GM18861 (cell line): ENCODE results near the gene IL1RL2.

Experiments used
- ATAC-seq: cut with Tn5 transposase; IDR thresholded peaks from one replicate; pipeline ENCODE4 v1.9.1; 2021; ENCODE audit not compliant: unreplicated experiment

The IL1RL2 gene

DNA sequence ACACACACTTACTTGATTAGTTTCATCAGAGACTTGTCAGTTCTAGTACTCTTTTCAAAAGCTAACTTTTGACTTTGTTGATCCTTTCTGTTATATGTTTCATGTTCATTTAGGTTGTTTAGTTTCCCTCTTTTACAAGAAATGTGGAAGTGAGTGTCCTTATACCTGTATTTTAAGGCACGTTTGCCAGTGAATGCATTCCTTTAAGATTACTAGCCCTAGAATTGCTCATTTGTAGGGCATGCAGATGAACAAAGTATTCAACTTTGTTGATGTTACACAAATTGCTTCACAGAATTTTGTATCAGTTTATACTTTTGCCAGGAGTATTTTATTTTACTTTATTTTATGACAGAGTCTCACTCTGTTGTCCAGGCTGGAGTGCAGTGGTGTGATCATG lies 6.3 kb downstream of the IL1RL2 start:
- ATAC-seq = no peak

GRCh38 chr2:102194609-102195268 lies 7.9 kb downstream of the IL1RL2 start:
- no peak for ATAC-seq

GRCh38 chr2:102197389-102198137 lies 10.7 kb downstream of the IL1RL2 start:
- no peak for ATAC-seq

DNA sequence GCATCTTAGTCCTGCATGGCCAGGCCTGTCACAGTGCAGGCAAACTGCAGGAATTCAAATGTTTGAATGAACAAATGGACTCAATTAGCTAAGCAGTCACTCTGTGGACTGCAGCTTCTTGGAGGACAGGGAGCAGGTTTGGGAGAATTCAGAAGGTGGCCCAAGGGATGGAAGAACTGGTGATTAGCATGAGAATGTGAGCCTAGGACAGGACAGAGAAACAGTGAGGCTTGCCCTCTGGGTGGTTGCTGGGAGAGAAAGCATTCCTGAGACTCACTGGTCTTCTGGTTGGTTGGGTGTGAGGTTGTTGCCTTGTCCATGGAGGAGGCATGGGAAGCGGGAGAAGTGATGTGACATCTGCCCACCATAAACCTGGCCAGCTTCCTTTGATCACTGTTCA lies 13.7 kb downstream of the IL1RL2 start:
- no peak for ATAC-seq

GRCh38 chr2:102204638-102205037 lies 17.8 kb downstream of the IL1RL2 start:
- no peak for ATAC-seq

DNA sequence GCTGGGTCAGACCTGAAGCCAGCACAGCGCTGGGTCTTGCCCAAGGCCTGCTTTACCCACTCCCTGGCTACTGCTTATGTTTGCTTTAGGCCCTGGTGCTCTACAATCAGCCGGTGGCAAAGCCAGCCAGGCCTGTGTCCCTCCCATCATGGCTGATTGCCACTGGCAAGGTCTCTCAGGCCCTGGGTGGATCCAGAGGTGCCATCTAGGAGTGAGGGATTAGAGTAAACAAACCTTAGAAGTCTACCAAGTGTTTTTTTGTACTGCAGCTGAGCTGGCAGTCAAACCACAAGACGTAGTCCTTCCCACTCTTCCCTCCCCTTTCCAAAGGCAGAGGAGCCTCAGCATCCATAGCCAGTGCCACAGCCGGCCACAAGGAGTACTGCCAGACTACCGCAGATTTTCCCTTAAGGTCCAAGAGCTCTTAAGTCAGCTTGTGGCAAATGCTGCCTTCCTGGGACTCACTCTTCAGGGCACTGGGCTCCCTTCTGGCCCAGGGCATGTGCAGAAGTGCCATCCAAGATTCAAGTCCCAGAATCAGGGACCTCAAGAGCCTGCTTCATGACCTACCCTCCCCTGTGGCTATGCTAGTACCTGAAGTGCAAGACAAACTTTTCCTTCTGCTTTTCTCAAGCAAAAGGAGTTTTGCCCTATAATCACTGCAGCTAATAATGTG lies 20.0 kb downstream of the IL1RL2 start:
- no peak for ATAC-seq

- ATAC-seq = no peak
These were observed 22.0 kb downstream of the IL1RL2 start for GRCh38 chr2:102208774-102209173.

- ATAC-seq = no peak
These were observed 22.7 kb downstream of the IL1RL2 start for GRCh38 chr2:102209474-102209873.

DNA sequence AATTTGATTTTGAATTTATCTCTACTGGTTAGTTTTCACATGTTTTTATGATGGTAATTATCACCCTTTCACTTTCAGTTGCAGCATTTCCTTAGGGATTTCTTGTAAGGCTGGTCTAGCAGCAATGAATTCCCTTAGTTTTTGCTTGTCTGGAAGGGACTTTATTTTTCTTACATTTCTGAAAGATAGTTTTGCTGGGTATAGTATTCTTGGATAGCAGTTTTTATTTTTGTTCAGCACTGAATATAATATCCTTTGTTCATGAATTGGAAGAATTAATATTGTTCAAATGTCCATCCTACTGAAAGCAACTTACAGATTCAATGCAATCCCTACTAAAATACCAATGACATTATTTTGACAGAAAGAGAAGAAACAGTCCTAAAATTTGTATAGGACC lies 30.2 kb downstream of the IL1RL2 start:
- no peak for ATAC-seq

DNA sequence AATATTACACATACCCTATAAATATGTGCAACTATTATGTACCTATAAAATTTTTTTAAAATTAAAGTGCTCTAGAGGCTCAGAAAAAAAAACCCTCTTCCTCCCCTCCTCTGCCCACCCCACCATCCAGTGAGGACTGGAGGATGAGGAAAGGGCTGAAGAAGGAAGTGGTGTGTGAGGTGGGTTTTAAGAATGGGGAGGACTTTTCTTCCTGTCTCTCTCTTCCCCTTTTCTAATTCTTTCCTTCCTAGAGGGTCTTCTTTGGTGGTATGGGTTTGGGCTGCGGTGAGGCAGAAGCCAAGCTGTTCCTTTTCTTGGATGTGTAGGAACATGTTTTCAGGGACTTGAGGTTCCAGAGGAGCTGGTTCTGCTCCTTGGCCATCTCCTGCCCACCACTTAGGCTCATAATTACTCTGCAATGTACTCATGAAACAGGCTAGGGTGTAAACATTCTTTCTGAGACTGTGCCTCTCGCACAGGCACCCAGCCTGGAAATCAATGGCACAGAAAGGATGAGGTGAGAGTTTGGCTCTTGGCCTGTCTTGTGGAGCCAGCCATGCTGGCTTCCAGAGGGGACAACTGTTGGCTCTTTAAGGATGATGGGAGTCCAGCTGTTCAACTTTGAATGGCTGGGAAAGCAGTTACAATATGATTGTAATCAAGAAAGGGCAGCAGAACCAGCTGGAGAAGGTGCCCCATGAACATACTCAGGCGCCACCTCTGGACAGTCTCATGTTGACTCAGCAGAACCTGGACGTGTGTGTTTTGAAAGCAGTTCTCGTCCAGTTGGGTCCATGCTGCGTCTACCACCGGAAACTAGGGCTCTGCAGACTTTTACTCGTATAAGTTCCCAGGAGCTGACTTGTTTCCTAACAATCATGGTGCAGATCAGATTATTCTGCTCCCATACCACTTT lies 38.3 kb downstream of the IL1RL2 start:
- ATAC-seq = no peak

DNA sequence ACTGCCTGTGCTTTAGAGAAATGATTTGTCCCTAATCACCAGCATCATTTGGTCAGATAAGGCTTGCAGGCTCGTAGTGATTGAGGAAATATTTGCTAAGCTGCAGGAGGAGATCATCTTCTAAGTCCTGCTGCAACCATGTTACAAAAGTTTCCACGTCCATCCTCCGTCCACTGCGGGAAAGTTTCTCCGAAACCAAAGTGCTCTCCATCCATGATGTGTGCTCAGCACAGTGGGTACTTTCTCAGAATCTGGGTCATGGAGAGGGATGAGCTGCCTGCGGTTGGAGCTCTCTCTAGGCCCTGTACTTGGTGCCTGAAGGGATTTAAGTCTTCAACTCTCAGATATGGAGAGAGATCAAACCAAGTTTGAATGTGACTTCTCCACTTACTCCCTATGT lies 39.3 kb downstream of the IL1RL2 start:
- no peak for ATAC-seq

DNA sequence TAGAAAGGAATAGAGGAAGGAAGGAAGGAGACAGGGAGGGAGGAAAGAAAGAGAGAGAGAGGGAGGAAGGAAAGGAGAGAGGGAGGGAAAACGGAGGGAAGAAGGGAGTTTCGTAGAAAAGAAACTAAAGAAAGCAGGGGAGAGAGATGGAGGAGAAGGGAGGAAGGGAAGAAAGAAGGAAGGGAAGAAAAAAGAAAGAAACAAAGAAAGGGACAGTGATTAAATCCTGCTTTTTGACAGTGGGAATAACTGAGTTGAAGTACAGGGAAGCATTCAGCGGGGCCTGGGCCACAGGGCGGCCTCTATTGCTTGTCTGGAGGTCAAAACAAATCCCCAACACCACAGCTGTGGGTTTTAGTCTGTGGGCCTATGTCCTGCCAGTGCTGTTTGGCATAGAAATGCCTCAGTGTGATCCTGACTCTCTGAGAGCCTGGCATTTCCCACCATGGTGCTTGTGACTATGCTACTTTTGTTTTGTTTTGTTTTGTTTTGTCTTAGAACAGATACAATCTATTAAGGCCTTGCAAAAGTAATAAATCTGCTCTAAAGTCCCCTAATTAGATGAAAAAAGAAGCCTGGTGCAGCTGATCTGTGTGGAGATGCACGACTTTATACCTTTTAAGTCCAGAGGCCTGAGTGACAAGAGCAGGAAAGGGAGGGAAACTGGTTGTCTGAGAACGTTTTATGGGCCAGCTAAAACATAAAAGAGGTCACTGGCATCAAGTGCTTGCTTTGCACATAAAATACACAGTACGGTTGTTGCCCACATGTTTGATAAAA lies 40.0 kb downstream of the IL1RL2 start:
- ATAC-seq = no peak

DNA sequence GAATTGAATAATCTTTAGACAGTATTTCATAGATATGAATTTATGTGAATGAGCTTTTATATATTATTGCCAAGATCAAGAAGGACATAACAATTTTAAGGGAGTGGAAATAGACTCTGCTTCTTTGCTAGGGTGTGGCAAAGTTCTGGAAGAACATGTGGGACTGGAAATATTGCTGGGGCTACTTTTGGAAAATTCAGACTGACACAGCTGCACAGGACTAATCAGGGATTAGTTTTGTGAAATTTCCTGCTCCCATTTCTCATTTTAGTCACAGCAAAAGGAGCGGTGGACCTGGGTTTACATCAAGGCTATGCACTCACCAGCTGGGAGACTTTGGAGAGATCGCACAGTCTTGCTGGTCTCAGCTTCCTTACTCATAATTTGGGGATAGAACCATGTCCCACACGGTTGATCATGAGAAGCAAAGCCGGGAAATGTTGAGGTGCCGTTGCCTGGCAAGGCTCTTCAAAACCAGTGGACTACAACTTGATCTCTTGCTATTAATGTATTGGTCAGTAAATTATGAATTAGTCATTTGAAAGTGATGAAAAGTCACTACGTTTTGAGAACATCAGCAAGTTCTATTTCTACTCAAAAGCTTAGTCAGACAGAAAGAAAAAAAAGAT lies 42.4 kb downstream of the IL1RL2 start:
- ATAC-seq = no peak

DNA sequence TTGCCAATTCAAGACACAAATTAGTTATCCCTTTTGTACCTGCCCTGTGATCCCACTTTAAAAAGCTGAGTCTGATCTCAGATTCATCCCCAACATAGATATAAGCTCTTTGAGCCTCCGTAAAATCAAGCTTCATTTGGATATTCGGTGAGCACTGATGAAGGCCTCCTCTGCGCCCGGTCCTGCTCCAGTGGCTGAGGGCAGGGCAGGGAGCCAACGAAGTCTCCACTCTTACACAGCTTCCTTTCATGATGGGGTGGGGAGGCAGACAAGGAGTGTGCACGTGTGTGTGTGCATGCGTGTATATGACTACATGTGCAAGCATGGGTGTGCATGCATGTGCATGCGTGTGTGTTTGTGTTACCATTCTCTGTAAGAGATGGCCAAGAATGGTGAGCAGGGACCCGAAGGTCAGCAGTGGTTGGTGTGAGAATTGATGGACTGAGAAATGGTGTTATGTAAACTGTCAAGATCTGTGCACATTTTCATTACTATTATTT lies 43.6 kb downstream of the IL1RL2 start:
- ATAC-seq = no peak

GRCh38 chr2:102233132-102233884 lies 46.5 kb downstream of the IL1RL2 start:
- no peak for ATAC-seq

DNA sequence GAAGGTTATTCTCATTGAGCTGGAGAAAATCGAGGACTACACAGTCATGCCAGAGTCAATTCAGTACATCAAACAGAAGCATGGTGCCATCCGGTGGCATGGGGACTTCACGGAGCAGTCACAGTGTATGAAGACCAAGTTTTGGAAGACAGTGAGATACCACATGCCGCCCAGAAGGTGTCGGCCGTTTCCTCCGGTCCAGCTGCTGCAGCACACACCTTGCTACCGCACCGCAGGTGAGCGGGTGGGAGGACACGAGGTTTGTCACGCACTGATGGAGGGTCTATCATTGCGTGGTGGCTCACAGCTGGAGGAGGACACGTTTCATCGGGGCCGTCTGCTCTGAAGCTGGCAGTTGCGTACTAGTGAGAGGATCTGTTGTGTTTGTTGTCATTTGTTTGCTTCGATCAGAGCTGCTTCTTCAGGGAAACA lies 48.2 kb downstream of the IL1RL2 start:
- ATAC-seq = no peak

- ATAC-seq = no peak
These were observed 48.7 kb downstream of the IL1RL2 start for GRCh38 chr2:102235491-102235890.

DNA sequence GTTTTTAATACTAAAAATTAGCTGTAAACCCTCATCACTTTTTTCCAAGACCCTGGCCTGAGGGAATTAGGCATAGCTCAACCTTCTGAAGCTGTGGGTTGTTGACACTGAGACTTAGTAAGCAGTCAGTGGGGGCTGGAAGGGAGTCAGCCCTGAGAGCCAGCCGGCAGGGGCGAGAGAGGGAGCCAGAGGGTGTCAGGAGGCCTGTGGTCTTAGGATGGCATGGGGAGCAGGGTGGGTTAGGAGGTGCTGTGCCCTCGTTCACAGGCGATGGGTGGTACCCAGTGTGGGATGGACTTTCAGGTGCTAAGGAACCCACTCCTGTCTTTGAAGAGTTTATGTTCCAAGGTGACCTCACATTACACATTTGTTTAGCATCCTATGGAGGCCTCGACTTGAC lies 49.3 kb downstream of the IL1RL2 start:
- ATAC-seq = no peak

DNA sequence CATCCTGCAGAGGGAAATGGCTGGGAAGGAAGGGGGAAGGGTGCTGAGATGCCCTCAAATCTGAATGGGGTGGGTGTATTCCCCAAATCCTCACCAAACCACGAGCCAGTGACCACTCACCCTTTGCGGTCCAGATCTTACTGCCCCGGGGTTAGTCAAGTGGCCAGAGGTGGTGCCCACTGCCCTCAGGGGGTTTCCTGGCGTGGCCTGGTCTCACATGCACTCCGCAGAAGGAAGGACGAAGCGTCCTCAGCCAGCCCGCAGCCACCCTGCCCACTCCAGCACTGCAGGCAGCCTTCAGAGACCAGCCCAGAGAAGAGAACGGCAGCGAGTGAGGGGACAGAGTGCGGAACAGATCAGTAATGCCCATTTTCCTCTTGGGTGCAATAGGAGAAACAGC lies 50.4 kb downstream of the IL1RL2 start:
- ATAC-seq = no peak
